ENCODE data around the gene COX4I2. TPM values are rescaled to one million over a fixed set of nuclear protein-coding genes. Genes with fewer than 3 reads are reported as not detected.
"Not testable (repeated sequence)": the region's sequence is repeated elsewhere in the genome, so short reads cannot be mapped to it uniquely, and the experiment has no call there.

The COX4I2 gene
- total RNA-seq (2014; rRNA removed; shearing (Covaris generic)), result not detected in 2 replicates

DNA sequence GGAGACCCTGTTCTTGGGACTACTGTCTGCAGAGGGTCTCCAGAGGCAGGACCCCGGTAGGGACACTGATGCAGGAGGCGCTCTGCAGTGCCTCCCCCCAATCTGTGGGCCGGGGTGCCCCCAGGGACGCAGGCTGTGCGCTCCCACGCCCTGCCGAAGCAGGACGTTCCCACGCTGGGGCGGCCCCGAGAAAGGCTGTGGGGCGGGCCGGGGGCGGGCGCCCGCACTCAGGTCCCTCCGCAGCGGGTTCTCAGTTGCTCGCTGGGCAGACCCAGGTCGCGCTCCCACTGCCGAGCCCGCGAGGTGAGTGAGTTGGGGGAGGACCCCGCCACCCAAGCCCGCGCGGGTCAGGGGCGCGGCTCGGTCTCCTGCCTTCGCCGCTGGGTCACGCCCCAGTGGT is at the start of gene COX4I2:
TSS of gene COX4I2 (plus strand) at position 253 of the 400 bp plus-strand sequence. CDS start 1,106 bp downstream, outside the sequence.
- DNase-seq (ENCODE audit: low read depth), result no peak

DNA sequence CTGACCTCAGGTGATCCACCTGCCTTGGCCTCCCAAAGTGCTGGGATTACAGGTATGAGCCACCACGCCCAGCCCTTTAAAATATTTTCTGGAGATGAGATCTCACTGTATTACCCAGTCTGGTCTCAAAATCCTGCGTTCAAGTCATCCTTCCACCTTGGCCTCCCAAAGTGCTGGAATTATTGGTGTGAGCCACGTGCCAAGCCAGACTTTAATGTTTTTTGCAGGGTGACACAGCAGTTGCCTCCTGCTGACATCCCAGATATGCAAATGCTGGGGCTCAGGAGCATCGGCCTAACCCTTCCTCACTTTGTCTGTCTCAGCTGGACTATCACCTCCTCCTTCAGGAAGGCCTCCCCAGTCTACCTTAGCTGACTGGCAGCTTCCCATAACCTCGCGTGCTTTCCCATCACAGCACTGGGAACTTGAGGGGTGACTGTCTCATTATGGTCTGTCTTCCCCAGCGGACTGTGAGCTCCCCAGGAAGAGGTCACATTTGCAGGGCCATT is 46.9 kb upstream of the COX4I2 start:
- peak; percentile 66 for DNase-seq (ENCODE audit: low read depth)

DNA sequence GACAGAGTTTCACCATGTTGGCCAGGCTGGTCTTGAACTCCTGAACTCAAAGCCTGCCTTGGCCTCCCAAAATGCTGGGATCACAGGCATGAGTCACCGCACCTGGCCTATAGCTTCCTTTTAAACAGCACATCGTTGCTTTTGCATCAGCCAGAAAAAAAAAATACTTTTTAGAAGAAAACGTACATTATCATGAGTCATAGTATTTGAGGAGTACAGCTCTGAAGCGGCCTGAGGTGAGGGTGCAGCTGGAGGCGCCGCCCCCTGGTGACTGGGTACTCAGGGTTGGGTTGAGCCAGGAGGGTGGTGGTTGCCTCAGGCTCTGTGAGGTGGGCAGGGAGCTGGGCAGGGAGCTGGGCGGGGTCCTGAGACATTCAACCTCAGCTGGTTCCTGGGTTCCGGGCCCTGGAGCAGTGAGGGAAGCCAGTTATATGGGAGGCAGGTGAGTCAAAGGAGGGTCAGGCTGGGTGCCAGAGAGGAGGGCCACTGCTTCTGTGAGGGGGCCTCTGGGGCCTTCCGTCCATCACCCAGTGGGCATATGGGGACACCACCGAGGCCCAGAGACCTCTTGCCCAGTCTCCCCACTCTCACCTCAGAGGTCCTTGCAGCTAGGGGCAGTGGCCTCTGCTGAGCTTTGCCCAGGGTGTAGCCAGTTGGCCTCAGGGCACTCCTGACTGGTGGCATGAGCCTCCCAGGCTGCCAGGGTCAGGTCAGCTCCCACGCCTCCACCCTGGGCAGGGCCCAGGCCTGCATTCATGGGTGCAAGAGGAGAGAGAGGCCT is 44.3 kb upstream of the COX4I2 start:
- peak; percentile 100 for DNase-seq (ENCODE audit: low read depth)

DNA sequence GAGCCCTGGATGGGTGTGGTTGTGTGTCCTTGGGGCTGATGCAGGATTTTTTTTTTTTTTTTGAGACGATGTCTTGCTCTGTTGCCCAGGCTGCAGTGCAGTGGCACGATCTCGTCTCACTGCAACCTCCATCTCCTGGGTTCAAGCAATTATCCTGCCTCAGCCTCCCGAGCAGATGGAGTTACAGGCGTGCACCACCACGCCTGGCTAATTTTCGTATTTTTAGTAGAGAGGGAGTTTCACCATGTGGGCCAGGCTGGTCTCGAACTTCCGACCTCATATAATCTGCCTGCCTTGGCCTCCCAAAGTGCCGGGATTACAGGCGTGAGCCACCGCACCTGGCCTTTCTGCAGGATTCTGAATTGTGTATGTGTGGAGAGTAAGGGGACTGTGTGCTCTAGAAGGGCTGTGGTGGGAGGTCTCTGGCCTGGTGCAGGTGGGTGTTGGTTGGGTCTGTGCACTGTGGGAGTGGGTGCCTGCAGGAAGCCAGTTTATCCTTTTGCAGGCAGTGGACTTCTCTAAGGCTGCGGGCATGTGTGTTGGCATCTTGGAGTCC is 43.6 kb upstream of the COX4I2 start:
- DNase-seq (ENCODE audit: low read depth), result no peak

- DNase-seq (ENCODE audit: low read depth), result peak; percentile 72
Measured at GRCh38 chr20:31594558-31595379, 42.9 kb upstream of the COX4I2 start.

DNA sequence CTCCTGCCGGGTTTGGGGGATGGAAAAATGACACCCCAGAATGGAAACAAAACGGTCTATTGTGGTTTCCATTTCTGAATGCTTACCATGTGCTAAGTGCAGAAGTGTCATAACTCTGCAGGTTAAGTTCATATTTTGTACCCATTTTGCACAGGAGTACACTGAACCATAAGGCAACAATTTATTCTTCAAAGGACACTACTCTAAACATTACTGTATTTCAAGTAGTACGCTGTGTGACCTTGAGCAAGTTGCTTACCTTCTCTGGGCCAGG is 42.4 kb upstream of the COX4I2 start:
- no peak for DNase-seq (ENCODE audit: low read depth)

- peak; percentile 100 for DNase-seq (ENCODE audit: low read depth)
Measured at GRCh38 chr20:31595654-31596411, 41.9 kb upstream of the COX4I2 start.

GRCh38 chr20:31596412-31596715 is 41.3 kb upstream of the COX4I2 start:
- not testable (repeated sequence) for DNase-seq (ENCODE audit: low read depth)

GRCh38 chr20:31596831-31597480 is 40.8 kb upstream of the COX4I2 start:
- DNase-seq (ENCODE audit: low read depth), result peak; percentile 70

GRCh38 chr20:31597481-31597855 is 40.2 kb upstream of the COX4I2 start:
- peak; percentile 23 for DNase-seq (ENCODE audit: low read depth)

GRCh38 chr20:31602431-31602778 is 35.3 kb upstream of the COX4I2 start:
- peak; percentile 55 for DNase-seq (ENCODE audit: low read depth)

- DNase-seq (ENCODE audit: low read depth), result peak; percentile 98
Measured at GRCh38 chr20:31602779-31603441, 34.8 kb upstream of the COX4I2 start.

GRCh38 chr20:31603822-31604566 is 33.7 kb upstream of the COX4I2 start:
- peak; percentile 100 for DNase-seq (ENCODE audit: low read depth)

DNA sequence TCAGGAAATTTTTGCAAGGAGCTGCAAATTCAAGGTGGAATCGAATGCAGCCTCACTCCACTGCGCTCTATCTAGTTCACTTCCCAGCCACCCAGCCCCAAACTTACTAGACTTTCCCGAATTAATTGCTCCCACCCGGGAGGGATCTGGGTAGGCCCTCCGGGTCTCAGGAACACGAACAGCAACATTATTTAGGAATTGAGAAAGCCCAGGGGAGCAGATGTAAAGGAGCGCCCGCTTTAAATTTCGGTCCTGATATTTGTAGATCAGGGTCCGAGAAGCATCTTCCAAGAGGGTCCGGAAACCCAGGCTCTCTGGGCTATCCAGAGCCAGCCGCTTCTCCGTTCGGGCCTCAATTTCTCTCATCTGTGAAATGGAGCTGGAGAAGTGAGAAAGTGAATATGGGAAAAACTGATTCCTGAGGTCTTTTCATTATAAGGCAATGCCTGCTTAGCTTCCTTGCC is 33.1 kb upstream of the COX4I2 start:
- no peak for DNase-seq (ENCODE audit: low read depth)

DNA sequence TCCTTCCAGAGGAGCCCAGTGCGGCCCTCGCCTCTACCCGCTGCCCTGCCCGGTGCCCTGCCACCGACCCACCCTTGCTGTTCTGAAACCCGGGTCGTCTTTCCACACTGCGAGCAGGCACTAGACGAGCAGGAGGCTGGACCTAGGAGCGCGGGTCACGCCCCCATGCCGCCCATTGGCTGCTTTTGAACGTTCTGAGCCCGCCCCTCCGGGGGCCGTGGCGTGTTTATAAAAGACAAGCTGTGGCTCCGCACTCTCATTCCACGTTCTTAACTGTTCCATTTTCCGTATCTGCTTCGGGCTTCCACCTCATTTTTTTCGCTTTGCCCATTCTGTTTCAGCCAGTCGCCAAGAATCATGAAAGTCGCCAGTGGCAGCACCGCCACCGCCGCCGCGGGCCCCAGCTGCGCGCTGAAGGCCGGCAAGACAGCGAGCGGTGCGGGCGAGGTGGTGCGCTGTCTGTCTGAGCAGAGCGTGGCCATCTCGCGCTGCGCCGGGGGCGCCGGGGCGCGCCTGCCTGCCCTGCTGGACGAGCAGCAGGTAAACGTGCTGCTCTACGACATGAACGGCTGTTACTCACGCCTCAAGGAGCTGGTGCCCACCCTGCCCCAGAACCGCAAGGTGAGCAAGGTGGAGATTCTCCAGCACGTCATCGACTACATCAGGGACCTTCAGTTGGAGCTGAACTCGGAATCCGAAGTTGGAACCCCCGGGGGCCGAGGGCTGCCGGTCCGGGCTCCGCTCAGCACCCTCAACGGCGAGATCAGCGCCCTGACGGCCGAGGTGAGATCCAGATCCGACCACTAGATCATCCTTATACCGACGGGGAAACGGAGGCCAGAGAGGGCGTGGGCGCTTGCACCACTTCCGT is 32.4 kb upstream of the COX4I2 start, which contains the start of gene ID1:
TSS of gene ID1 (plus strand) at position 259 of the 871 bp plus-strand sequence. CDS start at position 358, 99 bp downstream.
- peak; percentile 99 for DNase-seq (ENCODE audit: low read depth)

- peak; percentile 47 for DNase-seq (ENCODE audit: low read depth)
Measured at GRCh38 chr20:31605902-31606803, 31.6 kb upstream of the COX4I2 start.

GRCh38 chr20:31606804-31607639 is 30.7 kb upstream of the COX4I2 start:
- peak; percentile 98 for DNase-seq (ENCODE audit: low read depth)
